Caco-2 (cell line): ENCODE data around the gene PI4K2A. TPM values are rescaled to one million over a fixed set of nuclear protein-coding genes. Genes with fewer than 3 reads are reported as not detected.

ENCODE experiments used
- BruUV-seq: library from RNA; stranded (reverse); fragments of 400-500 nt; replicated peaks from 2 replicates; lab custom pipeline; 2021; lab: Mats Ljungman, UMichigan
- CTCF ChIA-PET: fragments of 300-600 bp; sonication (Branson Sonifier 250); formaldehyde crosslinking; loops from one replicate; lab custom pipeline; 2022; ENCODE audit warnings: antibody characterized with exemption; lab: Charles Lee
- POLR2A ChIA-PET: fragments of 300-600 bp; sonication (Branson Sonifier 250); formaldehyde crosslinking; loops from one replicate; lab custom pipeline; 2022; ENCODE audit warnings: antibody characterized with exemption; lab: Charles Lee
- DNase-seq, 2 experiments: peaks; one replicate each; pipeline versions ENCODE4 v3.0.0 to v3.0.0-alpha.2; 2020 to 2022
- H3K27me3 ChIP-seq: replicated peaks from 2 replicates; pipeline ENCODE4 v1.6.0; 2011; ENCODE audit warnings: low read length; ENCODE audit not compliant: control insufficient read depth, insufficient read depth
- H3K36me3 ChIP-seq: 2 replicates; pipeline ENCODE4 v1.5.1; 2011; ENCODE audit warnings: low read length; ENCODE audit not compliant: control insufficient read depth, insufficient read depth
- H3K4me1 ChIP-seq: fragments of 250-450 bp; sonication (Bioruptor Pico); 2 replicates; pipeline ENCODE4 v1.5.1; 2020; ENCODE audit warnings: mild to moderate bottlenecking
- H3K4me3 ChIP-seq: 2 replicates; pipeline ENCODE4 v1.5.1; 2011; ENCODE audit warnings: low read depth, mild to moderate bottlenecking, control low read depth, low read length
- H3K9me3 ChIP-seq: fragments of 250-450 bp; sonication (Bioruptor Pico); 2 replicates; pipeline ENCODE4 v1.5.1; 2020; ENCODE audit warnings: mild to moderate bottlenecking, moderate library complexity
- H3K27ac Mint-ChIP-seq: one replicate; pipeline ENCODE4 v1.8.0; 2022; ENCODE audit warnings: mixed read lengths; ENCODE audit not compliant: unreplicated experiment
- H3K27me3 Mint-ChIP-seq: one replicate; pipeline ENCODE4 v1.8.0; 2022; ENCODE audit warnings: mixed read lengths; ENCODE audit not compliant: insufficient read depth, unreplicated experiment
- H3K36me3 Mint-ChIP-seq: one replicate; pipeline ENCODE4 v1.8.0; 2022; ENCODE audit warnings: mild to moderate bottlenecking, mixed read lengths; ENCODE audit not compliant: insufficient read depth, unreplicated experiment
- H3K4me1 Mint-ChIP-seq: one replicate; pipeline ENCODE4 v1.8.0; 2022; ENCODE audit warnings: low read depth, mixed read lengths; ENCODE audit not compliant: unreplicated experiment
- H3K4me3 Mint-ChIP-seq: one replicate; pipeline ENCODE4 v1.8.0; 2022; ENCODE audit warnings: mild to moderate bottlenecking, moderate library complexity, mixed read lengths; ENCODE audit not compliant: unreplicated experiment
- H3K9me3 Mint-ChIP-seq: one replicate; pipeline ENCODE4 v1.8.0; 2022; ENCODE audit warnings: mixed read lengths; ENCODE audit not compliant: unreplicated experiment
- CTCF ChIP-seq, 2 experiments: fragments of 200-600 bp in 1 of 2; IDR thresholded peaks; 1 replicate in 1 of 2; 2 replicates in 1 of 2; pipeline versions ENCODE4 v1.5.1 to v1.8.0; 2011 to 2022; ENCODE audit warnings: antibody characterized with exemption in 1 of 2, control low read depth in 1 of 2, inconsistent platforms in 1 of 2, low read depth in 1 of 2, low read length in 1 of 2, mild to moderate bottlenecking in 1 of 2, moderate library complexity in 1 of 2; ENCODE audit not compliant: insufficient read depth in 1 of 2, severe bottlenecking in 1 of 2, unreplicated experiment in 1 of 2
- intact Hi-C: fragments of 100-400 bp; cut with micrococcal nuclease; formaldehyde crosslinking; loops from one replicate; pipeline ENCODE4 v1.10.0; 2022; ENCODE audit not compliant: unreplicated experiment
- total RNA-seq: library from RNA; stranded (reverse); gene quantifications from 2 replicates; pipeline ENCODE4 v1.2.3, GENCODE V29; 2022

PI4K2A gene
- total RNA-seq, 1 experiment from 2014 or later = 27.3 TPM

- intact Hi-C loops = no loop called here
- H3K4me1 Mint-ChIP-seq = peaks cover 7% of the 10 kb centered on the region
Measured at GRCh38 chr10:97593421-97593820, 47.0 kb upstream of the PI4K2A start.

GRCh38 chr10:97596101-97597082, 44.1 kb upstream of the PI4K2A start:
- intact Hi-C loops = no loop called here
- H3K4me1 ChIP-seq = no peaks in the 10 kb centered on the region
- H3K4me3 Mint-ChIP-seq = no peak overlapping the region
- peaks cover 18% of the 10 kb centered on the region for H3K4me1 Mint-ChIP-seq
- BruUV-seq = no TSS peak
- H3K27ac Mint-ChIP-seq = no peak overlapping the region
- H3K36me3 ChIP-seq = no peaks in the 10 kb centered on the region
- TF ChIP-seq CTCF (IDR thresholded peaks at IDR 0.05; ENCODE audit: insufficient read depth in 1 of 2, low read depth in 1 of 2, low read length in 1 of 2, severe bottlenecking in 1 of 2, unreplicated experiment in 1 of 2) = no peak
- no peak for DNase-seq
- H3K9me3 Mint-ChIP-seq = no peaks in the 10 kb centered on the region
- CTCF ChIA-PET = interaction anchor here (0.6 to 0.8 kb wide), 2 partner anchors 16 to 22 kb away, joined by 4 read pairs; no protein-coding TSS in a partner anchor
- H3K9me3 ChIP-seq = no peaks in the 10 kb centered on the region
- POLR2A ChIA-PET = no interaction called here
- no peaks in the 10 kb centered on the region for H3K27me3 Mint-ChIP-seq
- no peaks in the 10 kb centered on the region for H3K27me3 ChIP-seq
- H3K36me3 Mint-ChIP-seq = no peaks in the 10 kb centered on the region
- H3K4me3 ChIP-seq = no peak overlapping the region

More at GRCh38 chr10:97593421-97593820, 47.0 kb upstream of the PI4K2A start:
- H3K4me1 ChIP-seq = peaks cover 5% of the 10 kb centered on the region; the same call in 1 of the 2 replicates
- H3K36me3 ChIP-seq = no peaks in the 10 kb centered on the region
- H3K27ac Mint-ChIP-seq = no peak overlapping the region
- no peaks in the 10 kb centered on the region for H3K27me3 ChIP-seq
- H3K4me3 Mint-ChIP-seq = no peak overlapping the region
- H3K4me3 ChIP-seq = no peak overlapping the region
- ChIA-PET POLR2A (no interaction called here), CTCF (interaction anchor here (0.6 kb wide), 1 partner anchor 80 kb away, joined by 3 read pairs; no protein-coding TSS in a partner anchor)
- H3K9me3 ChIP-seq = no peaks in the 10 kb centered on the region
- no peak for TF ChIP-seq CTCF (IDR thresholded peaks at IDR 0.05; ENCODE audit: insufficient read depth in 1 of 2, low read depth in 1 of 2, low read length in 1 of 2, severe bottlenecking in 1 of 2, unreplicated experiment in 1 of 2)
- DNase-seq = no peak
- H3K36me3 Mint-ChIP-seq = no peaks in the 10 kb centered on the region
- no peaks in the 10 kb centered on the region for H3K9me3 Mint-ChIP-seq
- H3K27me3 Mint-ChIP-seq = no peaks in the 10 kb centered on the region
- no TSS peak for BruUV-seq

GRCh38 chr10:97597778-97598177, 42.7 kb upstream of the PI4K2A start:
- Histone ChIP-seq H3K36me3 (no peaks in the 10 kb centered on the region), H3K9me3 (no peaks in the 10 kb centered on the region), H3K4me1 (no peaks in the 10 kb centered on the region), H3K27me3 (no peaks in the 10 kb centered on the region), H3K4me3 (no peak overlapping the region)
- TF ChIP-seq CTCF (IDR thresholded peaks at IDR 0.05; ENCODE audit: insufficient read depth in 1 of 2, low read depth in 1 of 2, low read length in 1 of 2, severe bottlenecking in 1 of 2, unreplicated experiment in 1 of 2) = no peak
- H3K4me3 Mint-ChIP-seq = no peak overlapping the region
- intact Hi-C loops = no loop called here
- POLR2A ChIA-PET = no interaction called here
- BruUV-seq = no TSS peak
- H3K4me1 Mint-ChIP-seq = peaks cover 18% of the 10 kb centered on the region
- peak overlapping the region; percentile 25 for H3K27ac Mint-ChIP-seq
- H3K36me3 Mint-ChIP-seq = no peaks in the 10 kb centered on the region
- no peak for DNase-seq
- H3K9me3 Mint-ChIP-seq = no peaks in the 10 kb centered on the region
- no peaks in the 10 kb centered on the region for H3K27me3 Mint-ChIP-seq
- CTCF ChIA-PET = interaction anchor here (0.6 kb wide), 1 partner anchor 25 kb away, joined by 3 read pairs; the partner anchor contains the start of gene ANKRD2
